ENCODE data around the gene PDE4B.

- TF ChIP-seq CTCF (IDR thresholded peaks at IDR 0.05): no peak
- no peak for TF ChIP-seq MAX (IDR thresholded peaks at IDR 0.05)
- no peak for TF ChIP-seq POLR2A (IDR thresholded peaks at IDR 0.05; ENCODE audit: low read length)
- TF ChIP-seq SREBF2 (IDR thresholded peaks at IDR 0.05): no peak
- no peak for TF ChIP-seq MYC (IDR thresholded peaks at IDR 0.05; ENCODE audit: borderline replicate concordance, low read length)
- TF ChIP-seq USF2 (IDR thresholded peaks at IDR 0.05): no peak
Observed at GRCh38 chr1:66043186-66043585, 250.5 kb downstream of the PDE4B start.

Measured in A549 (cell line).